Memory B cell (primary cell): ENCODE data around the gene FN1.
A peak's percentile ranks its signal among the peaks of the same experiment; 100 is the strongest.

Experiments used
- ATAC-seq: fragments of 150-1000 bp; cut with Tn5 transposase; 2 replicates; pipeline ENCODE4 v1.10.0; 2021; ENCODE audit warnings: low read depth, mild to moderate bottlenecking, moderate library complexity
- DNase-seq, 2 donors: peaks; one replicate each; pipeline ENCODE4 v3.0.0; 2022; ENCODE audit warnings: low spot score in 2 of 2
- H3K27ac Mint-ChIP-seq: one replicate; pipeline ENCODE4 v1.8.0; 2022; ENCODE audit warnings: mild to moderate bottlenecking, moderate library complexity, mixed read lengths
- H3K27me3 Mint-ChIP-seq: one replicate; pipeline ENCODE4 v1.8.0; 2022; ENCODE audit warnings: mixed read lengths
- H3K36me3 Mint-ChIP-seq: one replicate; pipeline ENCODE4 v1.8.0; 2022; ENCODE audit warnings: mild to moderate bottlenecking, mixed read lengths
- H3K4me1 Mint-ChIP-seq: one replicate; pipeline ENCODE4 v1.8.0; 2022; ENCODE audit warnings: mixed read lengths
- H3K4me3 Mint-ChIP-seq: one replicate; pipeline ENCODE4 v1.8.0; 2022; ENCODE audit warnings: mild to moderate bottlenecking, moderate library complexity, mixed read lengths
- H3K9me3 Mint-ChIP-seq: one replicate; pipeline ENCODE4 v1.8.0; 2022; ENCODE audit warnings: mixed read lengths

Gene FN1

DNA sequence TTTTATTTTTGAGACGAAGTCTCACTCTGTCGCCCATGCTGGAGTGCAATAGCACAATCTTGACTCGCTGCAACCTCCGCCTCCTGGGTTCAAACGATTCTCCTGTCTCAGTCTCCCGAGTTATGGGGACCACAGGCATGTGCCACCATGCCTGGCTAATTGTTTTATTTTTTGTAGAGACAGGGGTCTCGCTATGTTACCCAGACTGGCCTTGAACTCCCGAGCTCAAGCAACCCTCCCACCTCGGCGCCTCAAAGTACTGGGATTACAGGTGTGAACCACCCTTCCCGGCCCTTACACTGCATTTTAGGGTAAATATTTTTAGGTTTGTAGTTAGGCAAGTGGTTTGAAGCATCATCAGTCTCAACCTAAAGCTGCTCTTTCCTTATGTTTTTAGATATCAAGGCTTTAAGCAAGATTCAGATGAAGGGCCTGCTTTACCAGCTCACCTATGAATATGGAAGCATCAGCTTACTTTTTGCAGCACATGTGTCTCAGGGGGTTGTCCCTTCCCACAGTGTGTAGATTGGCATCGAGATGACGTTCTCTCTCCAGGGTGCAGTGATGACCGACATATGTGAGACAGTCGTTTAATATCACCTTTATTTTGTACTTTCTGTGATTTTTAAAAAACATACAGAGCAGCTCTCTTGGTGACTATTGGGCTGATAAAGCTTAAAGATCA lies 76.8 kb downstream of the FN1 start:
- H3K27ac Mint-ChIP-seq = no peak overlapping the region
- H3K27me3 Mint-ChIP-seq = no peaks in the 10 kb centered on the region
- no peaks in the 10 kb centered on the region for H3K4me1 Mint-ChIP-seq
- DNase-seq (no peak), ATAC-seq (no peak)
- H3K36me3 Mint-ChIP-seq = peaks cover 14% of the 10 kb centered on the region
- no peaks in the 10 kb centered on the region for H3K9me3 Mint-ChIP-seq
- no peak overlapping the region for H3K4me3 Mint-ChIP-seq

DNA sequence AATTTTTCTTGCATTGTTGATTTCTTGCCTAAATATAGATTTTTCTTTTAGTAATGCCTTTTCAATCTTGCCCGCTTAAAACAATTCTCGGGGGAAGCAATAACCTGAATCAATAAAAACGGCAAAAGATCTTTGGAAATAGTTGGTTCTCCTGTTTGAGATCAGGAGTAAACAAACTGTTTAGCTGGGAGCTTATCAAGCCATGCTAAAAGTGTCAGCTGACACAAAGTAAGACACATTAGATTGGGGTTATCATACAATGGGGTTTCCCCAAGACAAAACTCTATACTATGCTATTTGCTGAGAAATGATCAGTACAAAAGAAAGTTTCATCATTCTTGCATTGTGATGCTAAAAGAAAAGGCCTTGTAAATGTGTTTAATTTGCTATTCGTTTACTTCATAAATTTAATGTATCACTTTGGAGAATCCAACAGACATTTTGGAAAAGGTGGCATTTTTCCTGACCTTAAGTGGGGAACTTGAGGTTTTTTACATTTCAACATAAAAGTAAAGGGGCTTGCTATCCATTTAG lies 77.5 kb downstream of the FN1 start:
- Mint-ChIP-seq H3K9me3 (no peaks in the 10 kb centered on the region), H3K27me3 (no peaks in the 10 kb centered on the region), H3K36me3 (peaks cover 12% of the 10 kb centered on the region), H3K27ac (no peak overlapping the region), H3K4me1 (no peaks in the 10 kb centered on the region), H3K4me3 (no peak overlapping the region)
- ATAC-seq (no peak), DNase-seq (no peak)

GRCh38 chr2:215357660-215358059 lies 78.2 kb downstream of the FN1 start:
- no peaks in the 10 kb centered on the region for H3K9me3 Mint-ChIP-seq
- H3K27ac Mint-ChIP-seq = no peak overlapping the region
- H3K4me1 Mint-ChIP-seq = no peaks in the 10 kb centered on the region
- DNase-seq (no peak), ATAC-seq (no peak)
- H3K4me3 Mint-ChIP-seq = no peak overlapping the region
- H3K36me3 Mint-ChIP-seq = peaks cover 12% of the 10 kb centered on the region
- no peaks in the 10 kb centered on the region for H3K27me3 Mint-ChIP-seq

GRCh38 chr2:215356948-215357461 lies 78.9 kb downstream of the FN1 start:
- no peak overlapping the region for H3K4me3 Mint-ChIP-seq
- no peak for DNase-seq
- ATAC-seq = no peak
- no peaks in the 10 kb centered on the region for H3K4me1 Mint-ChIP-seq
- peaks cover 9% of the 10 kb centered on the region for H3K36me3 Mint-ChIP-seq
- H3K9me3 Mint-ChIP-seq = no peaks in the 10 kb centered on the region
- H3K27me3 Mint-ChIP-seq = no peaks in the 10 kb centered on the region
- H3K27ac Mint-ChIP-seq = no peak overlapping the region

GRCh38 chr2:215356334-215356947 lies 79.4 kb downstream of the FN1 start:
- Mint-ChIP-seq H3K9me3 (no peaks in the 10 kb centered on the region), H3K27me3 (no peaks in the 10 kb centered on the region), H3K4me1 (no peaks in the 10 kb centered on the region), H3K27ac (no peak overlapping the region), H3K4me3 (no peak overlapping the region), H3K36me3 (peaks cover 13% of the 10 kb centered on the region)
- ATAC-seq = no peak
- DNase-seq = no peak

GRCh38 chr2:215355801-215356200 lies 80.1 kb downstream of the FN1 start:
- ATAC-seq (no peak), DNase-seq (no peak)
- H3K4me3 Mint-ChIP-seq = no peak overlapping the region
- no peaks in the 10 kb centered on the region for H3K9me3 Mint-ChIP-seq
- no peak overlapping the region for H3K27ac Mint-ChIP-seq
- no peaks in the 10 kb centered on the region for H3K27me3 Mint-ChIP-seq
- peaks cover 16% of the 10 kb centered on the region for H3K36me3 Mint-ChIP-seq
- no peaks in the 10 kb centered on the region for H3K4me1 Mint-ChIP-seq

- H3K9me3 Mint-ChIP-seq = no peaks in the 10 kb centered on the region
- H3K4me3 Mint-ChIP-seq = no peak overlapping the region
- no peak for ATAC-seq
- H3K27me3 Mint-ChIP-seq = no peaks in the 10 kb centered on the region
- no peak overlapping the region for H3K27ac Mint-ChIP-seq
- peaks cover 18% of the 10 kb centered on the region for H3K36me3 Mint-ChIP-seq
- DNase-seq = no peak
- no peaks in the 10 kb centered on the region for H3K4me1 Mint-ChIP-seq
Observed at GRCh38 chr2:215354771-215355695, 80.8 kb downstream of the FN1 start.

DNA sequence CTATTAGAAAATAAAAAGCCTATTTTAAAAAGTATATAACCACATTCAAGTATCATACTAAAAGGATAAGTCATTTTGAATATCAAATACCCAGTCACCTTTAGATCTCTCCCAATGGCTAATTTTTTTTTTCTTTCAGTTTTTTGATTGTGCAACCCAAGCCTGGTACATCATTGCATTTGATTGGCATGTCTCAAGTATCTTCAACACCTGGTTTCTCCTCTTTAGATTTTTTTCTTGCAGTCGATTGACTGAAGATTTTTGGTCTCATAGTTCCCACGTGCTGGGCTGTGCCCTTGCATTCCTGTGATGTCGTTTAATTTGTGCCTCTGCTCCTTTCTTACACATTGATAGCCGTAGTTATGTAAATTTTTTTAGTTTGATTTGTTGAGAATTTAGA lies 83.3 kb downstream of the FN1 start:
- H3K4me1 Mint-ChIP-seq = no peaks in the 10 kb centered on the region
- ATAC-seq (no peak), DNase-seq (no peak)
- H3K27me3 Mint-ChIP-seq = no peaks in the 10 kb centered on the region
- H3K36me3 Mint-ChIP-seq = peaks cover 31% of the 10 kb centered on the region
- H3K27ac Mint-ChIP-seq = no peak overlapping the region
- no peaks in the 10 kb centered on the region for H3K9me3 Mint-ChIP-seq
- no peak overlapping the region for H3K4me3 Mint-ChIP-seq

GRCh38 chr2:215347878-215348277 lies 88.0 kb downstream of the FN1 start:
- H3K27ac Mint-ChIP-seq = no peak overlapping the region
- DNase-seq (no peak), ATAC-seq (no peak)
- peaks cover 43% of the 10 kb centered on the region for H3K36me3 Mint-ChIP-seq
- H3K4me3 Mint-ChIP-seq = no peak overlapping the region
- no peaks in the 10 kb centered on the region for H3K4me1 Mint-ChIP-seq
- no peaks in the 10 kb centered on the region for H3K9me3 Mint-ChIP-seq
- H3K27me3 Mint-ChIP-seq = no peaks in the 10 kb centered on the region

GRCh38 chr2:215338883-215339679 lies 96.8 kb downstream of the FN1 start:
- no peak for ATAC-seq
- Mint-ChIP-seq H3K27ac (no peak overlapping the region), H3K4me1 (no peaks in the 10 kb centered on the region), H3K4me3 (no peak overlapping the region), H3K36me3 (peaks cover 42% of the 10 kb centered on the region), H3K27me3 (no peaks in the 10 kb centered on the region), H3K9me3 (no peaks in the 10 kb centered on the region)
- DNase-seq = no peak

DNA sequence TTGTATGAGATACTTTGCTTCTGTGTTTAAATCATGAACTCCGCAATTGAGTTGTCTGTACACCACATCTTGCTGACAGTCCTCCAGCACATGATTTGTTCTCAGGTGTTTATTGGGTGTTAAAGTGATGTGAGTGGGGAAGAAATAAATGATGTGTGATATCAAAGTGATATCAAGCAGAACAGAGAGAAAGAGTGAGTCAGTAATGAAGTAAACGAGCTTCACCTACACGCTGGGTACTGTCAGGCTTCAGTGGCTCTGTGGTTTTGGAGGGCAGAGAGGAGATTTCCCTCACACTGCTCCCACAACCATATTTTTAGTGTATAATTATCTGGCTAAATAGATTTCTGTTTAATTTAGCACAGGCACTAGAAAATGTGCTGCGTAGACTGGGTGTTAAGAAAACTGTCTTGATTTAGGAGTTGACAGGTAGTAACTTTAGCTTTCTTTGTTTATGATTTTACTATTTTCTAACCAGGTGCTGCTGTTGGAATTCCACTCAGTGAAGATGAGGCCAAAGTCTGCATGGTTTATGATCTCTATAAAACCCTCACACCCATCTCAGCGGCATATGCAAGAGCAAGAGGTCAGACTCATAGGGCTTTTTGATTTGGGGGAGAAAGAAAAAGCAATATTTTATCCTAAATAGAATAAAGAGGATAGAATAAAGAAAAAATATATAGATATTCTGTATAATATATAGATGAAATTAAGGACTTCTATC lies 102.8 kb downstream of the FN1 start:
- Mint-ChIP-seq H3K4me1 (peaks cover 11% of the 10 kb centered on the region), H3K27me3 (no peaks in the 10 kb centered on the region), H3K27ac (peak overlapping the region; percentile 88), H3K9me3 (no peaks in the 10 kb centered on the region), H3K36me3 (peaks cover 43% of the 10 kb centered on the region), H3K4me3 (no peak overlapping the region)
- ATAC-seq (peak; percentile 65), DNase-seq (no peak)

DNA sequence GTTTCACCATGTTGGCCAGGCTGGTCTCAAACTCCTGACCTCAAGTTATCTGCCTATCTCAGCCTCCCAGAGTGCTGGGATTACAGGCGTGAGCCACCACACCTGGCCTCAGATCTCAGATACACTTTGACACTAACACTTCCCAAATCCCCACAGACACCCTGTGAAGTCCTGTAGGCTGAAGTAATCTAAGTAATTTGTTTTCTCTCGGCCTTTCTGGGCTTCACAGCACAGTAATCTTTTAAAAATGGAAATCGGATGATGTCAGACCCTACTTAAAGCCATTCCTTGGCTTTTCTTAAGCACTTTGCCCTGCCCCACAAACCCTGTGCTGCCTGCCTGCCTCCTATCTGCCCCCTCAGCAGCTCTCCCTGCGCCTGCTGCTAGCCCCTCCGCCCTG lies 107.8 kb downstream of the FN1 start:
- Mint-ChIP-seq H3K4me1 (peaks cover 17% of the 10 kb centered on the region), H3K27ac (peak overlapping the region; percentile 2), H3K4me3 (no peak overlapping the region), H3K9me3 (no peaks in the 10 kb centered on the region), H3K27me3 (no peaks in the 10 kb centered on the region), H3K36me3 (peaks cover 48% of the 10 kb centered on the region)
- DNase-seq = no peak
- no peak for ATAC-seq

DNA sequence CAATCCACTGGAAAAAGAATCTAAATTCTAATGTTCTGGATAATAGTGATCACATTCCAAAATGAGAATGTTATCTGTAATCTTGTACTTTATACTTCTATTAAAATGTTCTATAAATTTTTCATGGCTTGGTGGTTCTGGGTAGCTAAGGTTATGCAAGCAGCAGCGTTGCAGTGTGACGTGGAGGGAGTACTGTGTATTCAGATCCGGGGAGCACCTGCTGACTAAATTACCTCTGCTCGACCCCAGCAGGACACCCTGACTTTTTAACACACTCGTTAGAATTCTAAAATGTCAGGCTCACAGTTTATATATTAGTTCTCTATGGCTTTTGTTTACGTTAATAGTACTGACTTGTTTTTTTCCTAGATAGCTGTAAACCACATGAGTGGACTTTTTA lies 111.1 kb downstream of the FN1 start:
- no peak for ATAC-seq
- peaks cover 11% of the 10 kb centered on the region for H3K4me1 Mint-ChIP-seq
- H3K4me3 Mint-ChIP-seq = no peak overlapping the region
- peaks cover 45% of the 10 kb centered on the region for H3K36me3 Mint-ChIP-seq
- H3K27ac Mint-ChIP-seq = no peak overlapping the region
- no peaks in the 10 kb centered on the region for H3K27me3 Mint-ChIP-seq
- DNase-seq = no peak
- H3K9me3 Mint-ChIP-seq = no peaks in the 10 kb centered on the region
